Left colon (tissue), 2 donors: ENCODE data around the gene DGKH. TPM values are rescaled to one million over a fixed set of nuclear protein-coding genes. Genes with fewer than 3 reads are reported as not detected.
"Not testable (repeated sequence)": the region's sequence is repeated elsewhere in the genome, so short reads cannot be mapped to it uniquely, and the experiment has no call there.

Experiments
- ATAC-seq: fragments of 200-7000 bp; cut with Tn5 transposase; one replicate; pipeline ENCODE4 v1.9.1; 2020; ENCODE audit warnings: mild to moderate bottlenecking, moderate library complexity
- DNase-seq, 2 donors: peaks; one replicate each; pipeline ENCODE4 v3.0.0-alpha.2; 2020
- intact Hi-C, 2 donors: fragments of 100-400 bp; cut with DNase I in 1 of 2; cut with micrococcal nuclease in 1 of 2; formaldehyde crosslinking; loops; one replicate each; pipeline versions ENCODE4 v1.11.2 to v1.14.0; 2022; cut with DNase I, micrococcal nuclease
- total RNA-seq, 2 donors: library from RNA; stranded (reverse); fragmentation: NEBNext Ultra II Directional; extraction: Animal tissue kit (Norgen Biotek cat#: 25700); gene quantifications; one replicate each; pipeline ENCODE4 v1.2.1, GENCODE V29; 2021
- donor health status: DM: no; HTN: no; CAD: no.
- donor health status: DM: yes; HTN: yes; CAD: no.

DGKH gene
- total RNA-seq, 2 donors from 2014 or later: 16.8 to 22.3 TPM

DNA sequence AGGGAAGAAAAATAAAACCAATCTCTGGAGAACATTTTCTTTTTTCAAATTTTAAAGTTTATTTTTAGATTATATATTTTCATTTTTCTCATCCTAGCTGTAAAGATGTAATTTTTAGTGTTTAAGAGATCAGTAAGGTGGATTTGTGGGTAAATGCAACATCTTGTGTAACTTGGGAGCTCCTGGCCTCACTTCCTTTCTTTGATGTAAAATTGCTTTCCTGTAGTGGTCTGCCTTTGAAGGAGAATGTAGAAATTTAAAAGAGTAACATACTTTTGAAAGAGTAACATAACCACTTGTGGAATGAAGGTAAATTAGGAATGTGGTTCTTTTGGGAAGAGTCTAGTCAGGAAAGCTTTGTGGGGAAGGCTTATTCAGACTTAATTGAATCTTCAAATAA lies 127.8 kb downstream of the DGKH start:
- DNase-seq (no peak), ATAC-seq (no peak)
- intact Hi-C loops: no loop called here

- intact Hi-C loops: no loop called here
- no peak for DNase-seq
- no peak for ATAC-seq
These were observed 128.7 kb downstream of the DGKH start for GRCh38 chr13:42177189-42177588.

GRCh38 chr13:42181381-42181953 lies 133.0 kb downstream of the DGKH start:
- intact Hi-C loops: no loop called here
- no peak for ATAC-seq
- peak; percentile 5 to 33 for DNase-seq

DNA sequence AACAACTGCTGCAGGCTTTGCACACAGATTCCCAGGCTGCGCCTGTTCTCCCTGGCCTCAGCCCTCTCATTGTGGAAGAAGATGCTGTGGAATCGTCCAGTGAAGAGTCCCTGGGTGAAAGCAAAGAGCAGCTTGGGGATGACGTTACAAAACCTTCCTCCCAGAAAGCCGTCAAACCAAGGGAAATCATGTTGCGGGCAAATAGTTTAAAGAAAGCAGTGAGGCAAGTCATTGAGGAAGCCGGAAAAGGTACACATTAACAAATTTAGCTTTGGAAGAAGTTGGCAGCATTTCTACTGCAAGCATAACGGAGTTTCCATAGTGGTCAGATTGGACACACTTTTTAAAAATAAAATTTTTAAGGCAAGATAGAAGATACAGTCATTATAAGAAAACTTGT lies 140.6 kb downstream of the DGKH start:
- ATAC-seq (no peak), DNase-seq (no peak)
- intact Hi-C loops: no loop called here

DNA sequence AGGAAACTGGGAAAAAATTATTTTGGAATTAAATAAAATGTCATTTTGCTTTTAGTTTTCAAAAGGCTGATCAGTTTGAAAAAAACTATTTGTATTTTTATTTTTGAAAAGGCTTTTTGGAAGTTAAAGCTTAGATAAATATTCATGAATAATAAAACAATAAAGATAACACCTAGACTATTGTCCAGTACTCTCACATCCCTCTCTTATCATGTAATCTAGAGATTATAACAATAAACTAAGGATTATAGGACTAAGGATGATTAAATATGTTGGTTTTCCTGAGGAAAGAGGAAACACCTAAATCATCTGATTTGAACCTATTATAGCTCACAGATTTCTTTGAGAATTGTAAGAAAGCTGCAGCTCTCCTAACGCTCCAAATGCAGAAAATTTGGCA lies 142.1 kb downstream of the DGKH start:
- ATAC-seq: peak; percentile 57
- intact Hi-C loops: no loop called here
- no peak for DNase-seq

DNA sequence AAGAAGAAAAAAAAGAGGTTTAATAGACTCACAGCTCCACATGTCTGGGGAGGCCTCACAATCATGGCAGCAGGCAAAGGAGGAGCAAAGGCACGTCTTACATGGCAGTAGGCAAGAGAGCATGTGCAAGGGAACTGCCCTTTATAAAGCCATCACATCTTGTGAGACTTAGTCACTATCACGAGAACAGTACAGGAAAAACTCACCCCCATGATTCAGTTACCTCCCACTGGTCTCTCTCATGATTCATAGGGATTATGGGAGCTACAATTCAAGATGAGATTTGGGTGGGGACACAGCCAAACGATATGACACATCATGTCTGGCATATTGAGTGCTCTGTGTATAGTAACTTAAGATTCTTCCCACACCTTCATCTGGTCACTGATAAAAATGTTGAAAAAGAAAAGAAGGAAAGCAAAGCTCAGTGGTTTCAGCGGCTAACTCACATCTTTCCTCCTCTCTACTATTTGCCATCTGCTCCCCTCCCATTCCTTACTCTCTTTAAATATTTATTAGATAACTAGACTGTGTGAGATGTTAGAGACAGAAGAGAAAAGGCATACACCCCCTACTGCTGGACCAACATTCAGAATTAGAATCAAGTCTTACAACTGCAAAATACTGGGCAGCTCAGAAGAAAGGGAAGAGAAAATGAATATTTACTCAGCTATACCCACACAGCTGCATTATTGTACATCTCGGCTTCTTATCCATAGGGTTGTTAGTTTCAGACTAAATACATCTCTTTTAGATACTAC lies 163.4 kb downstream of the DGKH start:
- intact Hi-C loops: no loop called here
- DNase-seq: no peak
- ATAC-seq: no peak

GRCh38 chr13:42214446-42214845 lies 166.0 kb downstream of the DGKH start:
- intact Hi-C loops: no loop called here
- ATAC-seq (no peak), DNase-seq (no peak)

DNA sequence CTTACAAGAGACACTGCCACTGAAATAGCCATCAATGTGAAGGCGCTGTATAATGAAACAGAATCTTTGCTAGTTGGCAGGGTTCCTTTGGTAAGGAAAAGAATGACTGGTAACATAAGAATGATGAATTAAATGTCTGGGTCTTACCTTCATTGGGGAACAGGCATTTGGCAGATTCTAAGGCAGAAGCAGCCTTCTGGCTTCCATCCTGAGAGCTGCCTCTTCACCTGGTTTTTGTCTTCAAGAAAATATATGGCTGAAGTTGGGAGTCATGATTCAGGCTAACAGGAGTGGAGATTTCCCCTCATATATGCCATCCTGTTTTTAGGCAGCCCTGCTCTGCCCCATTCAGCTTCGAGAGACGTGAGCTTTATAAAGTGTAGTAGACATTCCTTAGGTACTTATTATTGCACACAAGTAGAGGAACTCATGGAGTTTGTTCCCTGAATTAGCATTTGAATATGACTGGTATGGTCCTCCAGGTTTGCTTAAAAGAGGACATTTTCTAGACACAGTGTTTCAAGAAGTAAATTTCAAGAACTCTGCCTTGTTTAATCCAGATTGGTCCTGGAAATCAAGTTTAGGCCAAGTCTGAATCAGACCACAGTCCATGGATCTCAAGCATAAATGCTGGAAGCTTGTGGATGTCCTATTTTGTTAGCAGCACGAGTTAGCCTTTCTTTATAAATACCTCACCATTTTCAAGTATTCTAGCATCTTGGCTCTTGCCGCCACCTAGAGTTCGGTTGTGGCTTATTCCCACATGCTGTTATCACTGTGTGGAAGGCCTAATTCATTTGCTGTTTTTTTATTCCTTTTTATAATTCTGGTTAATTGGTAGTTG lies 167.4 kb downstream of the DGKH start:
- DNase-seq: peak in 1 of 2 donors; percentile 6

GRCh38 chr13:42216422-42216735 lies 167.9 kb downstream of the DGKH start:
- DNase-seq (no peak), ATAC-seq (no peak)
- intact Hi-C loops: no loop called here

More for the DNA sequence above, 167.4 kb downstream of the DGKH start:
- intact Hi-C loops: no loop called here
- ATAC-seq: peak; percentile 49

- ATAC-seq: no peak
- DNase-seq: no peak
- intact Hi-C loops: no loop called here
These were observed 170.1 kb downstream of the DGKH start for GRCh38 chr13:42218576-42218975.

GRCh38 chr13:42219051-42219450 lies 170.6 kb downstream of the DGKH start:
- intact Hi-C loops: no loop called here
- ATAC-seq (no peak), DNase-seq (no peak)

DNA sequence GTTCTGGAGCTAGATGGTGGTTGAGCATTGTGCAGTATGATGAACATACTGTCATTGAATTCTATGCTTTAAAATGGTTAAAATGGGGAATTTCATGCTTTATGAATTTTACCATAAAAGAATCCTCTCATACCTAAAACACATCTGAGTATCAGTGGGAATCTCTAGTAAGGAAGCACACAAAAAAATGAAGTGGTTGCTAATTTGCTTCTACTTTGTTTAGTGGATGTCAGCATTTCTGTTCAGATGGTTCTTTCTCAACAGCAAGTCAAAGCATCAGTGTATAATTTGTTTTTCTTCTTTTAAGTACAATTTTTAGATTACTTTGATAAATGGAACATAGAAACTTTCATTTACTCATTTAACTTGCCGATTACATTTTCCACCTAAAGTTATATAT lies 171.4 kb downstream of the DGKH start:
- ATAC-seq (no peak), DNase-seq (no peak)
- intact Hi-C loops: no loop called here

- intact Hi-C loops: no loop called here
- DNase-seq (no peak), ATAC-seq (no peak)
These were observed 172.8 kb downstream of the DGKH start for GRCh38 chr13:42221121-42221765.

DNA sequence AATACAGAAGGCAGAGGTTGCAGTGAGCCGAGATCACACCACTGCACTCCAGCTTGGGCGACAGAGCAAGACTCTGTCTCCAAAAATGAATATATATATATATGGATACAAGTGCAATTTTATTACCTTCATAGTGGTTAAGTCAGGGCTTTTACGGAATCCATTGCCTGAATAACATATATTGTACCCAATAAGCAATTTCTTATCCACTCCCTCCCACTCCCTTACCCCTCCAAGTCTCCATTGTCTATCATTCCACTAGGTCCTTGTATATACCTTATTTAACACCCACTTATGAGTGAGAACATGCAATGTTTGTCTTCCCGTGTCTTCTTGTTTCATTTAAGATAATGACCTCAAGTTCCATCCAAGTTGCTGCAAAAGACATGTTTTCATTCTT lies 175.2 kb downstream of the DGKH start:
- ATAC-seq: no peak
- intact Hi-C loops: no loop called here
- no peak for DNase-seq

- ATAC-seq (no peak), DNase-seq (no peak)
- intact Hi-C loops: no loop called here
These were observed 176.6 kb downstream of the DGKH start for GRCh38 chr13:42225051-42225450.

GRCh38 chr13:42226759-42227158 lies 178.3 kb downstream of the DGKH start:
- ATAC-seq, DNase-seq, intact Hi-C loops: not testable (repeated sequence)

GRCh38 chr13:42228527-42228926 lies 180.1 kb downstream of the DGKH start:
- intact Hi-C loops: no loop called here
- no peak for DNase-seq
- no peak for ATAC-seq

DNA sequence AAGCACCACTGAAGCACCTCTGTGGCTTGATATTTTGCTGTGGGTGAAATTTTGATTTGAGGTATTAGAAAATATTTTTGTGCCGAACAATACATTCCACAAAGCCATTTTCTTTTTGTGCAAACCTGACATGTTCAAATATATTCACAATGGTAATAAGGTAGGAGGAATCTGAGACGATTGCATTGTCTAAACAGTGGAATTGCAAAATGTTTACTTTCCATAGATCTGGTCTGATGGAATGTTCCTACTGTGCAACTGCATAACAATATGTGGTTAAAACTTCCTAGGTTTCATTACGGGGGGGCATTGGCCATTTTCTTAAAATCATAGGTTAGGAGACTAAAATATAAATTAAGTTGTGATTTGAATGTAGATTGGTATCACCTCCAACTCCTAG lies 180.8 kb downstream of the DGKH start:
- intact Hi-C loops: no loop called here
- ATAC-seq (no peak), DNase-seq (no peak)

DNA sequence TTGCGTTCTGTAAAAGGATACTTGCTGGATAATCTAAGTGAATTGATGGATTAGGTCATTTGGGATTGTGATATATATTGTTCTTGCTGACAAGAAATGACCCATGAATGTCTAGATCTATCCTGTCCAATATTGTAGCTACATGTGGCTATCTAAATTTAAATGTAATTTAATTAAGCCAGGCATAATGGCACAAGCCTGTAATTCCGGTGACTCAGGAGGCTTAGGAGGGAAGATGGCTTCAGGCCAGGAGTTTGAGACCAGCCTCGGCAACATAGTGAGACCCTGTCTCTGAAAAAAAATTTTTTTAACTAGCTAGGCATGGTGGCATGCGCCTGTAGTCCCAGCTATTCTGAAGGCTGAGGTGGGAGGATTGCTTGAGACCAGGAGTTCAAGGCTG lies 184.2 kb downstream of the DGKH start:
- DNase-seq (no peak), ATAC-seq (no peak)
- intact Hi-C loops: no loop called here

GRCh38 chr13:42233726-42234125 lies 185.3 kb downstream of the DGKH start:
- intact Hi-C loops: no loop called here
- no peak for ATAC-seq

More at GRCh38 chr13:42233726-42234125, 185.3 kb downstream of the DGKH start:
- no peak for DNase-seq
